Measurements from ENCODE around the gene AZU1. TPM values are rescaled to one million over a fixed set of nuclear protein-coding genes. Genes with fewer than 3 reads are reported as not detected.
A peak's percentile ranks its signal among the peaks of the same experiment; 100 is the strongest.

AZU1 gene, protein sequence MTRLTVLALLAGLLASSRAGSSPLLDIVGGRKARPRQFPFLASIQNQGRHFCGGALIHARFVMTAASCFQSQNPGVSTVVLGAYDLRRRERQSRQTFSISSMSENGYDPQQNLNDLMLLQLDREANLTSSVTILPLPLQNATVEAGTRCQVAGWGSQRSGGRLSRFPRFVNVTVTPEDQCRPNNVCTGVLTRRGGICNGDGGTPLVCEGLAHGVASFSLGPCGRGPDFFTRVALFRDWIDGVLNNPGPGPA
- not detected for total RNA-seq

DNA sequence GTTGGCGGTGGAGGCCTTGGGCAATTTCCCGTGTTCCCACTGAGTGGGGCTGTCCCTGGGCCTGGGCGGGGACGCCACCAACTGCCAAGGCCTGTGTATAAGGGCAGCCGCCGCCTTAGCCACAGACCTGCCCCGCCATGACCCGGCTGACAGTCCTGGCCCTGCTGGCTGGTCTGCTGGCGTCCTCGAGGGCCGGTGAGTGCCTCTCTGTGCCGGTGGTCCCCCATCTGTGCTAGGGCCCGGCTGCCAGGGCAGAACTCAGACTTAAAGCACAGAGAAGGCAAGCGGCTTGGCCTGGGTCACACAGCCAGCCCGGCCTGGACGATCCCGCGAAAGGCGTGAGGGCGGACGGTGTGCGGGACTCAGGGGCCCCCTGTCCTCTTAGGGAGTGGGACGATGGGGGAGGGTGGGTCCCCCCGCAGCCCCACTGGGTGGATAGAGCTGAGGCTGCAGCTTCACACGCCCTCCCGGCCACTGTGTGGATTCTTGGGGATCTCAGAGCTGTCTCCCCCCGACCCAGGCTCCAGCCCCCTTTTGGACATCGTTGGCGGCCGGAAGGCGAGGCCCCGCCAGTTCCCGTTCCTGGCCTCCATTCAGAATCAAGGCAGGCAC lies at the start of gene AZU1:
Gene AZU1 (plus strand): TSS at position 128 of the 612 bp plus-strand sequence. CDS start 10 bp downstream, at position 138.
- Mint-ChIP-seq H3K27ac (no peak within 1 kb of the TSS), H3K4me1 (no peaks in the 10 kb centered on the region), H3K27me3 (peaks cover 11% of the 10 kb centered on the region), H3K4me3 (no peak within 1 kb of the TSS), H3K9me3 (ENCODE audit: low read depth) (no peaks in the 10 kb centered on the region), H3K36me3 (ENCODE audit: low read depth) (no peaks in the 10 kb centered on the region)
- intact Hi-C loops (cut with DNase I, micrococcal nuclease): no loop called here
- CTCF ChIA-PET: interaction anchor here (0.6 kb wide), 1 partner anchor 94 kb away, joined by 3 read pairs; no protein-coding TSS in a partner anchor
- no peak for DNase-seq
- no peak for ATAC-seq
- POLR2A ChIA-PET: no interaction called here

DNA sequence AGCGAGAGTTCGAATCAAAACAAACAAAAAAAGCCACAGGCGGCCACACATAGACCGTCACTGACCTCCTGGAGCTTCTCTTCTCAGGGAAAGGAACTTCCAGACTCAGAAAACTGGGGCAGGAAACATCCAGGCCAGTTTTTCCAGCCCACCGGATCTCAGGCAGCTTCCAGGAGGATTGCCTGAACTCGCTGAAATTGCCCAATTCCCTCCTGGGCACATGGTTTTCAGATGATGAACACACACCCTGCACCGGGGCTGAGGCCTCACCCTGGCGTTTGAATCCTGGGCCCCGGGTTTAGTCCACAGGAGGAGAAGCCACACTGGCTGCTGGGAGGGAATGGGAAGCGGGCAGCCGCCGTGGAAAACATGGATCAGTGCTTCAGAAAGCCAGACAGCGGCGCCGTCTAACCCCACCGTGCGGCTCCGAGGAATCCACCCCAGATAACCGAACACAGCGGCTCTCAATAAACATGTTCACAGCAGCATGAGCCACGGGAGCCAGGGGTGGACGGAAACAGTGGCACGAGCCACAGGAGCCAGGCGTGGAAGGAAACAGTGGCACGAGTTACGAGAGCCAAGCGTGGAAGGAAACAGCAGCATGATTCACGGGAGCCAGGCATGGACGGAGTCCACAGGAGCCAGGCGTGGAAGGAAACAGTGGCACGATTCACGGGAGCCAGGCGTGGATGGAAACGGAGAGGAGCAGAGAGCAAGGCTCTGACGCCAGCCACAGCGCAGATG lies 48.6 kb upstream of the AZU1 start:
- H3K27ac Mint-ChIP-seq: no peak overlapping the region
- H3K4me3 Mint-ChIP-seq: no peak overlapping the region
- no peak for ATAC-seq
- H3K4me1 Mint-ChIP-seq: no peaks in the 10 kb centered on the region
- no peak for DNase-seq
- intact Hi-C loops (cut with DNase I, micrococcal nuclease): loop anchor here in 1 of 2 experiments (10.0 kb wide), 1 partner anchor 76 kb away; the partner anchor contains the start of genes CFD and ELANE
- no peaks in the 10 kb centered on the region for H3K36me3 Mint-ChIP-seq (ENCODE audit: low read depth)
- ChIA-PET POLR2A (no interaction called here), CTCF (no interaction called here)
- peaks cover 2% of the 10 kb centered on the region for H3K27me3 Mint-ChIP-seq
- H3K9me3 Mint-ChIP-seq (ENCODE audit: low read depth): no peaks in the 10 kb centered on the region

DNA sequence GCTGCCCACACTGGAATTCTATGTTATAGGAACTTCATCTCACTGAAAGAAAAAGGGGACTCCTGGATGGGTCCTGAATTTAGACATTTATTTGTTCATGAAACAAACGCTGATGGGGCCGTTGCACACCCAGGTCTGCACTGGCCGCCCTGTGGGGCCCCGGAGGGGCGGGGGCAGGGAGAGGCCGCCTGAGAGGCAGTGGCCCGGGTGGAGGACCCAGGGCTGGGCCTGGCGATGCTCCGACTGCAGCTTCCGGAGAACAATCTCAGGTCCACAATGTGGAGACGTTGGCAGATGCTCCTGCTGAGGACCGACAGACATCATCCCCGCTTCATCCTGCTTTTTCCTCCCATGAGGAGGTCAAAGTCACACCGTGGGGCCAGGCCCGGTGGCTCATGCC lies 46.7 kb upstream of the AZU1 start:
- no peak for DNase-seq
- Mint-ChIP-seq H3K4me1 (no peaks in the 10 kb centered on the region), H3K27ac (no peak overlapping the region), H3K36me3 (ENCODE audit: low read depth) (no peaks in the 10 kb centered on the region), H3K27me3 (peaks cover 2% of the 10 kb centered on the region), H3K4me3 (no peak overlapping the region), H3K9me3 (ENCODE audit: low read depth) (no peaks in the 10 kb centered on the region)
- no peak for ATAC-seq
- POLR2A ChIA-PET: no interaction called here
- CTCF ChIA-PET: no interaction called here
- intact Hi-C loops (cut with DNase I, micrococcal nuclease): no loop called here

DNA sequence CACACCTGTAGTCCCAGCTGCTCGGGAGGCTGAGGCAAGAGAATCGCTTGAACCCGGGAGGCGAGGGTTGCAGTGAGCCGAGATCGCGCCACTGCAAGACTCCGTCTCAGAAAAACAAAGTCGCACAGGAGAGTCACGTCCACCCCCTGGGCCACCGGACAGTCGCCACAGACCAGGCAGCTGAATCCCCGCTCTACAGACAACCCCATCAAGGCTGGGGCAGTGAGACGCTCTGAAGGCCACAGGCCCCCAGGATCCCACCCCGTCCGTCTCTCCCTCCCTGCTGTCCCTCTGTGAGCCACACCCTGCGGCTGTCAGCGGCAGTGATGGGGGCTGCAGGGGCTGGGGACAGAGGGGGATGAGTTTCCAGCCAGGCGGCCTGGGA lies 45.8 kb upstream of the AZU1 start:
- DNase-seq (no peak), ATAC-seq (no peak)
- Mint-ChIP-seq H3K27me3 (peaks cover 2% of the 10 kb centered on the region), H3K4me1 (no peaks in the 10 kb centered on the region), H3K9me3 (ENCODE audit: low read depth) (no peaks in the 10 kb centered on the region), H3K4me3 (no peak overlapping the region), H3K27ac (no peak overlapping the region), H3K36me3 (ENCODE audit: low read depth) (no peaks in the 10 kb centered on the region)
- intact Hi-C loops (cut with DNase I, micrococcal nuclease): no loop called here
- ChIA-PET CTCF (no interaction called here), POLR2A (no interaction called here)

DNA sequence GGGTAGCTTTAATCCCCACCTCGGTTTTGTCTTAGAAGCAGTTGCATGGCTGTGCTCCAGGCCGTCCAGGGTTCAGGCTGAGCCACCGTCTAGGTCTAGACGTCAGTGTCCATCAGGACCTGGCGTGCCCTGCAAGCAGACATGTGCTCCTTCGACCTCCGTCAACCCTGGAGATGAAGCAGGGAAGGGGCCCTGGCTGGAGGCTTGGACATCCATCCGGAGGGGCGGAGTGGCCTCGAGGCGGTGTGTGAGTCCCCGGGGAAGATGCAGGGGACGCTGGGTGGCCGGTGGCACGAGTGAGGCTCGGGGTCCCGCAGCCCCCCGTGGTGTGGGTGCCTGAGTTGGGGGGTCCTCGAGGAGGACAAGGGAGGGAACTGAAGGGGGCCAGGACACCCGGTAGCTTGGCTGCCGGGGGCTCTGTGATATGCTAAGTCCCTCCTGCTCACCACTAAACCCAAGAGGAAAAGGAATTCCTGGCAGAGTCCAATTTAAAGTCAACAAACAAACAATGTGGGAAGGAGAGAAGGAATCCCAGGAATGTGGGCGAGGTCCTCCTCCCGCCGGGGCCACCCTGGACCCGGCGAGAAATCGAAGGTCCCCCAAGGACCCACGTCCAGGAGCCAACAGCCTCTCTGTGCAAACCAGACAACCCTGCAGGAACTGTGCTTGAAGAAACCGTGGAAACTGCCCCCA lies 45.3 kb upstream of the AZU1 start:
- POLR2A ChIA-PET: no interaction called here
- intact Hi-C loops (cut with DNase I, micrococcal nuclease): no loop called here
- ATAC-seq (no peak), DNase-seq (no peak)
- Mint-ChIP-seq H3K27me3 (peaks cover 2% of the 10 kb centered on the region), H3K27ac (no peak overlapping the region), H3K4me3 (no peak overlapping the region), H3K9me3 (ENCODE audit: low read depth) (no peaks in the 10 kb centered on the region), H3K4me1 (no peaks in the 10 kb centered on the region), H3K36me3 (ENCODE audit: low read depth) (no peaks in the 10 kb centered on the region)
- CTCF ChIA-PET: no interaction called here

DNA sequence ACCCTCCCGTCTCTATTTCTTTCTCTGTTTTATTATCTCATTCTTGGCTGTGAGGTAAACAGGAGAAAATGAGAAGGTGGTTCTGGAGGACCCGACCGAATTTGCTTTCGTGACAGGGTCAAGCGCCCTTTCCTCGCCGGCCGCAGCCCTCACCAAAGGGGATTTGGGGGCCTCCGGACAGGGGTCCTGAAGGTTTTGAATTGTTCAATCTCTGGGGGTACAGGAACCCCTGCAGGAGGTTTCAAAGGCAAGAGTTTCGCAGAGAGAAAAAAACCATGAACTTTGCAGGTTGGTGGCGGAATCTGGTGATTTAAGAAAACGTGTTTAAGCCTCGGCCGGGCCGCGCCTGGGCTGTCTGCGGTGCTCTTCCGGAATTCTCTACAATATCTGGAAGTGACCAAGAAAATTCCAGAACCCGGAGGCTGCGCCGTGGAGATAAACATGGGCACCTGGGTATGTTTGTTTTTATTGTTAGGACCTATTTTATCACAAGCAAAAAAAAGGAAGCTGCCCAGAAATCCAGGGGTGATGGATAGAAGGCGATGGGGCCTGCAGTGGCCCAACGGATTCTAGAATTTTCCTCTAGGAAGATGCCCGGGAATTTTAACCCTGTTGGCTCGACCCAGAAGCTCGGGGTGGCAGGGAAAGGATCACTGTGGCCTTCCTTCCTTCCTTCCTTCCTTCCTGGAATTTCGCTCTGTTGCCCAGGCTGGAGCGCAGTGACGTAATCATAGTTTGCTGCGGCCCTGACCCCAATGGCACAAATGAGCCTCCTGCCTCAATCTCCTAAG lies 44.6 kb upstream of the AZU1 start:
- Mint-ChIP-seq H3K27ac (no peak overlapping the region), H3K9me3 (ENCODE audit: low read depth) (no peaks in the 10 kb centered on the region)

DNA sequence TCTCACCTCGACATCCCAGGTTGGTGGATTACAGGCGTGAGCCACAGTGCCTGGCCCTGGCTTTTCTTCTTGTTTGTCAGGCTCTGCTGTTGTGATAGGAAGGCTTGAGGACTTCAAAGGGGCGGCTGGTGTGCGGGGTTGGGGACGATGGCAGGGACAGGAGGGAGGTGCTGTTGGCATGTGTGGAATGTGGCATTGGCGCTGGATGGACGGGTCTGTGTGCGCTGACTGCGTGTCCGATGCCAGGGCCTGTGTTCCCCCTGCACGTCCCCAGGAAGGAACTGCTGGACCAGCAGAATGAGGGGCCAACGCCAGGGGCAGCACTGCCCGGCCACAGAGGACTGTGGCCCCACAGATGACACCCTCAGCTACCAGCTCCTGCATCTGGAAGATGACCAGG lies 43.1 kb upstream of the AZU1 start:
- Mint-ChIP-seq H3K27me3 (peaks cover 4% of the 10 kb centered on the region), H3K9me3 (ENCODE audit: low read depth) (no peaks in the 10 kb centered on the region), H3K27ac (no peak overlapping the region), H3K4me1 (peaks cover 2% of the 10 kb centered on the region), H3K36me3 (ENCODE audit: low read depth) (no peaks in the 10 kb centered on the region), H3K4me3 (no peak overlapping the region)
- CTCF ChIA-PET: no interaction called here
- no peak for ATAC-seq
- POLR2A ChIA-PET: no interaction called here
- no peak for DNase-seq
- intact Hi-C loops (cut with DNase I, micrococcal nuclease): no loop called here

More for the DNA sequence above, 44.6 kb upstream of the AZU1 start:
- CTCF ChIA-PET: no interaction called here
- H3K4me1 Mint-ChIP-seq: no peaks in the 10 kb centered on the region
- intact Hi-C loops (cut with DNase I, micrococcal nuclease): no loop called here
- H3K36me3 Mint-ChIP-seq (ENCODE audit: low read depth): no peaks in the 10 kb centered on the region
- POLR2A ChIA-PET: interaction anchor here (0.6 kb wide), 1 partner anchor 119 kb away, joined by 4 read pairs; no protein-coding TSS in a partner anchor
- ATAC-seq (no peak), DNase-seq (no peak)
- peaks cover 2% of the 10 kb centered on the region for H3K27me3 Mint-ChIP-seq
- no peak overlapping the region for H3K4me3 Mint-ChIP-seq

DNA sequence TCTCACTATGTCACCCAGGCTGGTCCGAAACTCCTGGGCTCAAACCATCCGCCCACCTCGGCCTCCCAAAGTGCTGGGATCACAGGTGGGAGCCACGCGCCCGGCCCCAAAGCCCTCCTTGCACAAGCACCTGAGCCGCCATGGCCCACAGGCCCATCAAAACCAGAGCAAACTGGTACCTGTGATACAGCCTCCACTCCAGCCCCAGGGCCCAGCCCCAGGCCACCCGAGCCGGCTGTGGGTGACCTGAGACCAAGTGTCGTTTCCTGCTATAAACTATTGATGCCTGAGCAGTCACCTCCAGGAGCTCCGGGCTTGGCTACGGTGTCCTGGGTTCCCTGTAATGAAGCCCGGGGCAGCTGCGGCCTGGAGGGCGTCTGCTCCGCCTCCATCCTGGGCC lies 40.1 kb upstream of the AZU1 start:
- Mint-ChIP-seq H3K4me3 (no peak overlapping the region), H3K27me3 (peaks cover 4% of the 10 kb centered on the region)
- CTCF ChIA-PET: no interaction called here

DNA sequence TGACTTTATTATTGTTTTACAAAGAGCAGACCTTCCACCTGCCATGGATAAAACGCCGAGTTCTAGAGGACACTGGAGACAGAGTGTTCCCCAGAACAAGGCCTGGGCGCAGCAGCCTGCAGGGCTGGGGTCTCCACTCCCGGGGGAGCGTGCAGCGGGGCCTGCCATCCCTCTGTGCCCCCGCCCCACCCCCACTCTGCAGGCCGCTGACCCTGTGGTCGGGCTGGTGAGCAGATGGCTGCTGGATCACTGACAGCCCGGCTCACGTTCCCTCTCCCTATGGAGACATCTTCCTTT lies 39.0 kb upstream of the AZU1 start:
- no peak overlapping the region for H3K4me3 Mint-ChIP-seq
- intact Hi-C loops (cut with DNase I, micrococcal nuclease): no loop called here
- POLR2A ChIA-PET: no interaction called here
- no peak overlapping the region for H3K27ac Mint-ChIP-seq
- CTCF ChIA-PET: no interaction called here
- peaks cover 2% of the 10 kb centered on the region for H3K4me1 Mint-ChIP-seq
- peaks cover 4% of the 10 kb centered on the region for H3K27me3 Mint-ChIP-seq
- ATAC-seq (no peak), DNase-seq (no peak)
- no peaks in the 10 kb centered on the region for H3K36me3 Mint-ChIP-seq (ENCODE audit: low read depth)
- no peaks in the 10 kb centered on the region for H3K9me3 Mint-ChIP-seq (ENCODE audit: low read depth)

More for the DNA sequence above, 40.1 kb upstream of the AZU1 start:
- H3K36me3 Mint-ChIP-seq (ENCODE audit: low read depth): no peaks in the 10 kb centered on the region
- peaks cover 2% of the 10 kb centered on the region for H3K4me1 Mint-ChIP-seq
- POLR2A ChIA-PET: no interaction called here
- no peaks in the 10 kb centered on the region for H3K9me3 Mint-ChIP-seq (ENCODE audit: low read depth)
- ATAC-seq (no peak), DNase-seq (no peak)
- no peak overlapping the region for H3K27ac Mint-ChIP-seq
- intact Hi-C loops (cut with DNase I, micrococcal nuclease): no loop called here

DNA sequence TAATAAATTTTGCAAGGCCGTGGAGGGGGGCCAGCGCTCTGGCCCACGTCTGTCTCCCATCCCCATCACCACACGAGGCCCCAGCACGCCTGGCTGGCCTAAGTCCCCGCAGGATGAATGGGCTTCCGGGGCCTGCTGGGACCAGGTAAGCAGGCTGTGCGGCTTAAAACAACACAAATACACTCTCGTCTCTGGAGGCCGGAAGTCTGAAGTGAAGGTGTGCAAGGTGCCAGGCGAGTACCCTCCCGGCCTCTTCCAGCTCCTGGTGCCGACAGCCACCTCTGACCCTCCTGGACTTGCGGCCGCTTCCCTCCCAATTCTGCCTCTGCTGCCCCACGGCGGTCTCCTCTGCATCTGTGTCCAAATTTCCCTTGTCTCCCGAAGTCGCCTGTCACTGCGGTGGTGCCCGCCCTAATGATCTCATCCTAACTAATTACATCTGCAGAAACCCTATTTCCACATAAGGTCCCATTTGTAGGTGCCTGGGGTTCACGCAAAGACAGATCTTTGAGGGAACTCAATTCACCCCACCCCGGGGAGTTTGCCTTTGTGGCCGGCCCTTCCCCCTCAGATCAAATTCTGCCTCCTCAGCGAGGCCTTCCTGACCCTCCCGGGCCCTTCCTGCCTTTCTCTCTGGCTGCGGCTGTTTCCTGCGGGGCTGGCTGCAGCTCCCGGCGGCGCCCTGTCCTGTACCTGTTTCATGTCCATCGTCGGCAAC lies 38.5 kb upstream of the AZU1 start:
- ATAC-seq (peak; percentile 30), DNase-seq (no peak)
- H3K27me3 Mint-ChIP-seq: peaks cover 4% of the 10 kb centered on the region
- peak overlapping the region; percentile 38 for H3K27ac Mint-ChIP-seq
- CTCF ChIA-PET: no interaction called here
- POLR2A ChIA-PET: no interaction called here
- no peaks in the 10 kb centered on the region for H3K36me3 Mint-ChIP-seq (ENCODE audit: low read depth)
- intact Hi-C loops (cut with DNase I, micrococcal nuclease): no loop called here
- H3K4me1 Mint-ChIP-seq: peaks cover 2% of the 10 kb centered on the region
- H3K9me3 Mint-ChIP-seq (ENCODE audit: low read depth): no peaks in the 10 kb centered on the region
- H3K4me3 Mint-ChIP-seq: no peak overlapping the region

DNA sequence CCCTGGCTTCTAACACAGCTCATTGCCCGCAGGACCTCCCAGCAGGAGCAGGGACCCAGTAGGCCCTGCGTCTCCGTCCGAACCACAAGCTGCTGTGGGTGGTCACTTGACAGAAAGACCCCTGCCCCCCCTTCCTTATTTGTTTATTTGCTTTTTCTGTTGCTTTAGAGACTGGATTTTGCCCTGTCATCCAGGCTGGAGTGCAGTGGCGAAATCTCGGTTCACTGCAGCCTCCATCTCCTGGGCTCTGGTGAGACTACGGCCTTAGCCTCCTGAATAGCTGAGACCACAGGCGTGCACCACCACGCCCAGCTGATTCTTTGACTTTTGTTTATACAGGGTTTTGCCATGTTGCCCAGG lies 38.0 kb upstream of the AZU1 start:
- CTCF ChIA-PET: no interaction called here
- no peak for ATAC-seq
- POLR2A ChIA-PET: no interaction called here
- intact Hi-C loops (cut with DNase I, micrococcal nuclease): no loop called here
- Mint-ChIP-seq H3K9me3 (ENCODE audit: low read depth) (no peaks in the 10 kb centered on the region), H3K27me3 (peaks cover 4% of the 10 kb centered on the region), H3K4me3 (no peak overlapping the region), H3K27ac (no peak overlapping the region), H3K36me3 (ENCODE audit: low read depth) (no peaks in the 10 kb centered on the region), H3K4me1 (peaks cover 2% of the 10 kb centered on the region)
- no peak for DNase-seq

Data from activated CD4-positive, alpha-beta T cell treated with anti-CD3 and anti-CD28 coated beads for 36 hours (primary cell).